GM18511 (cell line): ENCODE measurements around the gene USP12.

Experiments
- ATAC-seq: cut with Tn5 transposase; IDR thresholded peaks from one replicate; pipeline ENCODE4 v1.9.1; 2021; ENCODE audit warnings: mild to moderate bottlenecking, moderate library complexity; ENCODE audit not compliant: unreplicated experiment

Gene USP12

DNA sequence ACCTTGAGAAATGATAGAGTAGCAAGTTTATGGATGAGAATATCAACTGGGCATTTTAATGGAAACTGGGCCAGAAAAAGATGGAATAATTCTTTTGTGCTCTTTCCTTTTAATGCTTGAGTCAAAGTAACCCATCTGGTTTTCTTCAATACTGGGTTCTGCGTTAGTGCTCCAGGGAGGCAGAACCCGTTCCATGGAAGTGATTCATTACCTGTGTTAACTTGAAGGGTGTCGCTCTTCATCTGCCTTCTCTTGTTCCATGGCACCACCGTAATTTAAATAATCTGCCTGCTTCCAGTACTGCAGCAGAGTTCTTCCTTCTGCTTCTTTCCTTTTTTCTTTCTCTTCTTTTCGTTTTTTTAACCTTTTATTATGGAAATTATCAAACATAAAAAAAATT lies 14.7 kb upstream of the USP12 start:
- no peak for ATAC-seq

- no peak for ATAC-seq
These were observed 12.0 kb upstream of the USP12 start for GRCh38 chr13:27183561-27184147.

DNA sequence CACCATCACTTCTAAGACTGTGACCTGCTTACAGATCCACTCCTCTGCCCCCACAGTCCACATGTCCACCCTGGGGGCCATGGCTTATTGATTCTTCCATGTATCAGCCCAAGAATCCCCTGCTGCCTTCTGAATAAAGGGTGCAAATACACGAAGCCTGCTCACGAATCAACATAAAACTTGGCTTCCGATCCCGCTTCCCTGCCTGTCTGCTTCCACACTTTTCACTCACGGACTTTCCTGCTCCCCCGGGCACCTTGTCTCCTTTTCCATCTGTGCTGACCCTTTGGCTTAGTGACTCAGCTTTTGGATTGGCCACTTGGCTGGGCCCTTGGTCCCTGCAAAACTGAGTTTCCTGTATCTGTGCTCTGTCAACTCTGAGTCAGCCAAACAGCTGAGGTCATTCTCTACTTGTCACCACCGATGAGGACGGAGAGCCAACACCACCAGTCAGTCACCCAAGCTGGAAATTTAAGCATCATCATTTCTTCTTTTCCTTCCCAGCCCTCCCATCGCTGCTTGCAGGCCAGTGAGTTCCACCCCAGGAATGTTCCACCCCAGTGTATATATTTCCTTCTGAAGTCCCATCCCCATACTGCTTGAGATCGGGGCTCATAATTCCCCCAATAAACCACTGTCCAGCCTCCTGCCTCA lies 11.4 kb upstream of the USP12 start:
- ATAC-seq, result no peak

DNA sequence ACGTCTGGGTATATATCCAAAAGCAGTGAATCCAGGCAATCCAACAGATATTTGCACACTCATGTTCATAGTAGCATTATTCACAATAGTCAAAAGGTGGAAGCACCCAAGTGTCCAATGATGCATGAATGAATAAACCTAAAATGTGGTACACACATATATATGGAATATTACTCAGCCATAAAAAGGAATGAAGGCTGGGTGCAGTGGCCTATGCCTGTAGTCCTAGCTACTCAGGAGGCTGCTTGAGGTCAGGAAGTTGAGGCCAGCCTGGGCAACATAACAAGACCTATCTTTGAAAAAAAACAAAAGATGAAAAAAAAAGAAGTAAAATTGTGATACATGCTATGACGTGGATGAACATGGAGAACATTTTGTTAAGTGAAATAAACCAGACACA lies 10.4 kb upstream of the USP12 start:
- ATAC-seq, result no peak

GRCh38 chr13:27177852-27178251 lies 6.2 kb upstream of the USP12 start:
- no peak for ATAC-seq

DNA sequence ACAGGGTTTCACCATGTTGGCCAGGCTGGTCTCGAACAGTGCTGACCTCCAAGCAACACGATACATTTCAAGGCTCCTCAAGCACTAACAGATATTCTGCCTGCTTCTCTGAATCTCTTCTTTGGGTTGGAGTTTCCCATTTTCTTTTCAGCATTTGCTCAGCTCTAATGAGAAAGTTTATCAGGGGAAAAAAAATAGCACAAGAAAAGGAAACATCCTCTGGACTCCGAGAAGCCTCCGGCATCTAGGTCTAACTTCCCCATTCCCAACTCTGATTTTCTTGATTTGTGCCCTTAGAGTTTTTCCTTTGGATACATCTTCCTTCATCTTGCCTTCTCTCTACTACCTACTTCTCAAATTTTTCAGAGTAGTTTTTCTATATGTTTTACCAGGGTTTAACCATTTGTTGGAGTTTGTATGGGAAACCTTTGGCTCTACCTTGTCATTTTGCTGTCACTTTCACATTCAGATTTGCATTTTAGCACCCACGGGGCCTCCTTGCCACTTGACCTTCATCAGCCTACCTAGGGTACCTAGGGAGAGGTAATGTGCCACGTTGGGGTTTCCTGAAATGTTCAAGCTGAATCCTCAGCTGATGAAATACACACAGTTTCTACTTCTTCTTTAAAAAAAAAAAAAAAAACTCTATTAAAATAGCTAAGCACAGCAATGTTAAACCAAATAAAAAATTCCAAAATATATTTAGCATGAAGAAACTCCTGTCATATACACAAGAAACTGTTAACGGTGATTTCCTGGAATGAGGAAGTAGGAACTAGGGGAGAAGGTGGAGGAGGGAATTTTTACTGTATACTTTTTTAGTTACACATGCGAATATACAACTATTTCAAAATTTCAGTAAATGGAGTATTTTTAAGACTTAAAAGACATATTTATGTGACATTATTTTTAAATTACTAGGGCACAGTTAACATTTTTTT lies 5.1 kb upstream of the USP12 start:
- ATAC-seq, result no peak

DNA sequence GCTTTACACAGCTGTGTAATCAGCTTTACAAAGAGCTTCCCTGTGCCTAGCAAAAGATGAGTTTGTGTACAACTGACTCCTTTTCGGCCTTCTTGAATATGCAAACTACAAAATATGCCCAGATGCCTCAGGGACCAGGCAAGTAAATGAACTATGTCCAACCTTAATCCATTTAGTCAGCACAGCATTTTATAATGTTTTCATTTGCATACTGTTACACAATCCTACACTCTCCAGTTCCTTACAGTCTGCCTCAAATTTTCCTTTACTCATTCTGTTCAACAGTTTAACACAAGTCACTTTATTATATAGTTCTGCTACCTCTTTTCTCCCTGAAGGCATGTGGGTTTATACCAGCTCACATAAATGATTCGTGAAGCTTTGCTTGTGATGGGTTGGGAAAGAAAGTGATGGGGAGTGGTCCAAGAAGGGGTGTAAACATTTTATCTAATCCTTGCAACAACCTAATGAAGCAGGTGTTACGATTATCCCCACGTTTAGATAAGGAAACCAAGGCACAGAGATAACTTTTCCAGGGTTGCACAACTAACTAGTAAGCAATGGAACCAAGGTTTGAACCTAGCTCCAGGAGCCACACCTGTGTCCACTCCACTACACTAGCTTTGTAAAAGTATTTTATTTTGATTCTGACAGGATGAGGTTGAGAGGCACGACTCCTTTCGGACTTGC lies 3.3 kb upstream of the USP12 start:
- no peak for ATAC-seq

- no peak for ATAC-seq
These were observed 858 bp upstream of the USP12 start for GRCh38 chr13:27172495-27172842.

- peak; percentile 75 for ATAC-seq
These were observed 350 bp upstream of the USP12 start for GRCh38 chr13:27171827-27172494.

GRCh38 chr13:27170516-27171243 lies 931 bp downstream of the USP12 start:
- peak; percentile 4 for ATAC-seq

DNA sequence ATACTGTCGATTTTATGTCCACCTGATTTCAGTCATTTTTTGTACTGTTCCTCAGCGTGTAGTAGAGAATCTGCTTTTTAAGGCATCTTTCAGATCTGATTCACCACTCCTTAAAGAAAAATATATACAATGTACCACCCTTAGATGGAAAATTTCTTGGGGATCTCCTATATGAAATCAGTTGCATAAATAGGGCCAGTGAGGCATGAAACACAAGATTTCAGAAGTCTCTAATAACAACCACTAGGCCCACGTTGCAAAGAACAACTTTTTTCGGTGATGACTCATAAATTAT lies 1.4 kb downstream of the USP12 start:
- peak; percentile 21 for ATAC-seq

- no peak for ATAC-seq
These were observed 2.5 kb downstream of the USP12 start for GRCh38 chr13:27168906-27169657.

DNA sequence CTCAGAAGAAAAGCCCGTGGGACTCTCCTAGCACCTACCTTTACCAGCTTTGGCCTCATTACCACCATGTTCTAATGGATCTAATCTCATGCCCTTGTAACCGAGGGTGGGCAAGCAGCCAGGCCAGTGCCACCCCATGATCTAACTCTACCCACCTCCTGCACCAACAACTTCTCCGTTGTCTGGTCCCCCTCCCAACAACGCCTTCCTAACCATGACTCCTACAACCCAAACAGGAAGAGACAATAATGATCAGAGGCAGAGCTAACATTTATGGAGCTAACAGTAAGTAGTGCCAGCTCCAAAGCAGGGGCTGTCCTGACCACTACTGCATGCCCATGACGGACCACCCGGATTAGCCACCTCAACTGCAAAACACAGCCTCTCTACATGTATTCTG lies 3.5 kb downstream of the USP12 start:
- ATAC-seq, result no peak

DNA sequence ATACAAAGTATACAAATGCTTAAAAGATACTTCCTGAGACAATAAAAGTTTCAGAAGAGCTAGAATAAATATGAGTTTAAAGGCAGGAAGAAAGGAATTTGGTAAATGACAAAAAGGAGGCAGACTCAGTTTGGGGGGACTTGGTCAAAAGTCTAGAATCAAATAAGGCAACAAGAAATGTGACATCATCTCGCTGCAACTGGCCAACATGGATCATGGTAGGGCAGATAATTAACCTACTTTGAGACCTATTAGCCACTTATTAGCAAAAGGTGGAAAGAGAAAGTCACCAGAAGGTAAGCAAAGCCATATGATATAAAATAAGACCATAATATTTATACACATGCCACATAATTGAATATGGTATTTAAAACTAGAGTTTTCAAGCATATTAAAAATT lies 5.3 kb downstream of the USP12 start:
- no peak for ATAC-seq

- ATAC-seq, result peak; percentile 55
These were observed 9.6 kb downstream of the USP12 start for GRCh38 chr13:27161980-27162379.

DNA sequence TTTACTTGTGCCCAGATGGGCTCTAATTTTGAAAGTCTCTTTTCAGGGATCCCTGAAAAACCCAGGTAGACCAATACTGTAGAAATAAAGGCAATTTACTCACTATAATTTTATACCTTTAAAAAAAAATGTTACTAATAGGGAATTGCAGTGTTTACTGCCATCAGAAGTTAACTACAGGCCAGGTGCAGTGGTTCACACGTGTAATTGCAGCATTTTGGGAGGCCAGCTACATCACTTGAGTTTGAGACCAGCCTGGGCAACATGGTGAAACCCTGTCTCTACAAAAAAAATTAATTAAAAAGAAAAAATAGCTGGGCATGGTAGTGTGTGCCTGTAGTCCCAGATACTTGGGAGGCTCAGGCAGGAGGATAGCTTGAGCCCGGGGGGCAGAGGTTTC lies 10.2 kb downstream of the USP12 start:
- peak; percentile 29 for ATAC-seq

DNA sequence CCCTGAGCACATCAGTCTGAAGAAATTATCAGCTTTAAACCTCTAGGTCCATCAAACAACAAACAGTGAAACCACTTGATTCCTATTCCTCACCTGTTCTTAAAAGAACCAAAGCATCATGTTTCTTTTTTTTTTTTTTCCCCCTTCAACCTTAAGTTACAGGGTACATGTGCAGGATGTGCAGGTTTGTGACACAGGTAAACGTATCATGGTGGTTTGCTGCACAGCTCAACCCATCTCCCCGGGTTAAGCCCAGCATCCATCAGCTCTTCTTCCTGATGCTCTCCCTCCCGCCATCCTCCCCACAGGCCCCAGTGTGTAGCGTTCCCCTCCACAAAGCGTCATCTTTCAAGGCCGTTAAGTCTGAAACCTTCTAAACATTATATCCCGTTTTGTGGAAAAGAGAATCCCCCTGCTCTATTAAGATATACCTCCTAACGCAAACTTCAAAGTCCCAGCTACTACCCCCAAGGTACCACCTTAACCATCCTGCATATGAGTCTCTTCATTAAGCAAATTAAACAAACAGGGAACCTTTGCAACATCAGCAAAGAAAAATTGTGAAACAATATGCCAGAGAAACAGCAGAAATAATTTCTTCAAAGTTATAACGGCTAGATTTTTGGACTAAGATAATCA lies 10.8 kb downstream of the USP12 start:
- no peak for ATAC-seq

GRCh38 chr13:27159806-27160563 lies 11.6 kb downstream of the USP12 start:
- ATAC-seq, result no peak

GRCh38 chr13:27158335-27158734 lies 13.3 kb downstream of the USP12 start:
- ATAC-seq, result no peak
